ENCODE measurements around the gene TSPAN5. TPM values are rescaled to one million over a fixed set of nuclear protein-coding genes. Genes with fewer than 3 reads are reported as not detected.

Gene TSPAN5
- total RNA-seq, 1 donor from 2014 or later, result 1.6 TPM

- no peaks in the 10 kb centered on the region for H3K36me3 Mint-ChIP-seq (ENCODE audit: low read depth)
- no peaks in the 10 kb centered on the region for H3K4me1 Mint-ChIP-seq
- CTCF ChIA-PET, result no interaction called here
- H3K27ac Mint-ChIP-seq, result no peak overlapping the region
- H3K9me3 Mint-ChIP-seq, result no peaks in the 10 kb centered on the region
- ATAC-seq (ENCODE audit: low read depth), result no peak
- intact Hi-C loops (cut with micrococcal nuclease), result no loop called here
- POLR2A ChIA-PET, result no interaction called here
- H3K27me3 Mint-ChIP-seq, result no peaks in the 10 kb centered on the region
- no peak for TF ChIP-seq CTCF (IDR thresholded peaks at IDR 0.05)
- no peak overlapping the region for H3K4me3 Mint-ChIP-seq
- DNase-seq, result no peak
Observed at GRCh38 chr4:98680806-98681205, 22.4 kb upstream of the TSPAN5 start.

- Mint-ChIP-seq H3K36me3 (ENCODE audit: low read depth) (no peaks in the 10 kb centered on the region), H3K27me3 (peaks cover under 1% of the 10 kb centered on the region), H3K27ac (no peak overlapping the region), H3K9me3 (no peaks in the 10 kb centered on the region), H3K4me1 (no peaks in the 10 kb centered on the region), H3K4me3 (no peak overlapping the region)
- ATAC-seq (ENCODE audit: low read depth) (no peak), DNase-seq (no peak)
- intact Hi-C loops (cut with micrococcal nuclease), result no loop called here
- no peak for TF ChIP-seq CTCF (IDR thresholded peaks at IDR 0.05)
- CTCF ChIA-PET, result no interaction called here
- POLR2A ChIA-PET, result no interaction called here
Observed at GRCh38 chr4:98679738-98680137, 21.3 kb upstream of the TSPAN5 start.

GRCh38 chr4:98677799-98678198 lies 19.4 kb upstream of the TSPAN5 start:
- DNase-seq, result no peak
- ChIA-PET POLR2A (no interaction called here), CTCF (no interaction called here)
- intact Hi-C loops (cut with micrococcal nuclease), result no loop called here
- Mint-ChIP-seq H3K4me3 (no peak overlapping the region), H3K9me3 (no peaks in the 10 kb centered on the region), H3K4me1 (peaks cover 4% of the 10 kb centered on the region), H3K27ac (no peak overlapping the region), H3K27me3 (peaks cover 7% of the 10 kb centered on the region), H3K36me3 (ENCODE audit: low read depth) (no peaks in the 10 kb centered on the region)
- no peak for TF ChIP-seq CTCF (IDR thresholded peaks at IDR 0.05)
- no peak for ATAC-seq (ENCODE audit: low read depth)

- POLR2A ChIA-PET, result no interaction called here
- intact Hi-C loops (cut with micrococcal nuclease), result no loop called here
- DNase-seq (no peak), ATAC-seq (ENCODE audit: low read depth) (no peak)
- Mint-ChIP-seq H3K27me3 (peaks cover 14% of the 10 kb centered on the region), H3K27ac (no peak overlapping the region), H3K9me3 (no peaks in the 10 kb centered on the region), H3K36me3 (ENCODE audit: low read depth) (no peaks in the 10 kb centered on the region), H3K4me1 (peaks cover 6% of the 10 kb centered on the region), H3K4me3 (no peak overlapping the region)
- CTCF ChIA-PET, result no interaction called here
- TF ChIP-seq CTCF (IDR thresholded peaks at IDR 0.05), result no peak
Observed at GRCh38 chr4:98674404-98675173, 16.2 kb upstream of the TSPAN5 start.

- Mint-ChIP-seq H3K27ac (no peak overlapping the region), H3K9me3 (no peaks in the 10 kb centered on the region), H3K4me3 (no peak overlapping the region), H3K27me3 (peaks cover 14% of the 10 kb centered on the region), H3K36me3 (ENCODE audit: low read depth) (no peaks in the 10 kb centered on the region), H3K4me1 (peaks cover 6% of the 10 kb centered on the region)
- no peak for ATAC-seq (ENCODE audit: low read depth)
- no peak for TF ChIP-seq CTCF (IDR thresholded peaks at IDR 0.05)
- ChIA-PET CTCF (no interaction called here), POLR2A (no interaction called here)
- DNase-seq, result no peak
- intact Hi-C loops (cut with micrococcal nuclease), result no loop called here
Observed at GRCh38 chr4:98673978-98674377, 15.6 kb upstream of the TSPAN5 start.
